ENCODE results near the gene RREB1. TPM values are rescaled to one million over a fixed set of nuclear protein-coding genes. Genes with fewer than 3 reads are reported as not detected.
"Not testable (repeated sequence)": the region's sequence is repeated elsewhere in the genome, so short reads cannot be mapped to it uniquely, and the experiment has no call there.

RREB1 gene
- total RNA-seq, 1 donor from 2014 or later = 13.2 TPM

- DNase-seq (ENCODE audit: low spot score) = peak; percentile 45
Measured at GRCh38 chr6:7144872-7145584, 37.3 kb downstream of the RREB1 start.

GRCh38 chr6:7145585-7145884, 37.8 kb downstream of the RREB1 start:
- DNase-seq (ENCODE audit: low spot score) = no peak

- peak; percentile 76 for DNase-seq (ENCODE audit: low spot score)
Measured at GRCh38 chr6:7145885-7146828, 38.4 kb downstream of the RREB1 start.

- no peak for DNase-seq (ENCODE audit: low spot score)
Measured at GRCh38 chr6:7147051-7147671, 39.4 kb downstream of the RREB1 start.

DNA sequence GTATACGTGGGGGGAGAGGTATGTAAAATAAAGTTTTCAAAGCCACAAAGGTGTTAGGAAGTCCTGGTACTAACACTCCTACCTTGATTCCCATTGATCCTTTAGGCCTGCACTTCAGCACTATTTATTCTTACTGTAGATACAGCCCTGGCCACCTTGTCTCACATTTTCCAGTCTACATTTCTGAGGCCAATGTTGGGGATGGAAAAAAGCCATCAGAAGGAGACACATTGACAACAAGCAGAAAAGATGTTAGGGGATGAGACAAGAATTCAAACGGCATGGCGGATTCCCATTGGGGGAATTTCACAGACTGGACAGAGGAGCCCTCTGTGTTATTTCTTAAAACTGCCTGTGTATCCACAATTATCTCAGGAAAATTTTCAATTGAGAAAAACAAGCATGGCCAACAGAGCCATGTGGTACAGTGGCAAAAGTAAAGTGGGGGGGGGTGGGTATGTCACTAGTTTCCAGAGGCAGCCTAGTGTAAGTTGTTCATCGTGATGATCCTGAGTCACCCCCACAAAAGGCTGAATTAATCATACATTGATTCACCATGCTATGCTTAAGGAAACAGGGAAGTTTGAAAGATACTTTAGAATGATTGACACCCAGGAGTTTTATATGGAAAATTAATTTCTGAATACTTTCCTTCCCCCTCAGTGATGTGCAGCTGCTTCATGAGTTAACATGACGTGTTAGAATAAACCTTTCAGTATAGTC, 40.5 kb downstream of the RREB1 start:
- no peak for DNase-seq (ENCODE audit: low spot score)

DNA sequence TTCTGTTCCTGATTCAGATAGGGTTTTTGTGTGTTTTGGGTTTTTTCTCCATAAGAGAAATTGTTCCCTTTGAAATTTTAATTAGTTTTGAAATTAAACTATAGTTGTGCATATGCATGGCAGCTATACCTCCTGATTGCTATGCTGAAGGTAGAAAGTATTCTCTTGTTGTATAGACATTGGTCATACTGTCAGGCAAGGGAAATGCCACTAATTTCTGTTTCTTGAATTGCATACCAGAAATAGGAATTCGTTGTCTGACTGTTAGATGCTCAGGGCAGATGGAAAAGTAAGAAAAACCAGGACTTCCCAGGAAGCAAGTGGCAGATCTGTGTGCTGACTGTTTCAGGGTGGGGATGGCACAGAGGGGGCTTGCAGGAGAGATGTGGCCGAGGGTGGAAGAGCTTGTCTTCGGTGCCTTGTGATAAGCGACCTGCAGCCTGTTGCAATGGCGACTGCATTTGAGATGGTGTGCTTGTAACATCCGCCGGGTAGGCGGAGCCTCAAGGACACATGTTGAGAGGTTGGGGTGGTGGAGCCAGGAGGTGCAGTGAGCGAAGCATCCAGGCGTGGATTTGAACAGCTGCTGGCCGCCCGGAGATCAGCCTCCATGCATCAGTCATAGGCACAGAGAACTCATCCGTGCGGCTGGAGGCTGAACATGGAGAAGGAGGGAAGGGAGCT, 42.8 kb downstream of the RREB1 start:
- DNase-seq (ENCODE audit: low spot score) = no peak

DNA sequence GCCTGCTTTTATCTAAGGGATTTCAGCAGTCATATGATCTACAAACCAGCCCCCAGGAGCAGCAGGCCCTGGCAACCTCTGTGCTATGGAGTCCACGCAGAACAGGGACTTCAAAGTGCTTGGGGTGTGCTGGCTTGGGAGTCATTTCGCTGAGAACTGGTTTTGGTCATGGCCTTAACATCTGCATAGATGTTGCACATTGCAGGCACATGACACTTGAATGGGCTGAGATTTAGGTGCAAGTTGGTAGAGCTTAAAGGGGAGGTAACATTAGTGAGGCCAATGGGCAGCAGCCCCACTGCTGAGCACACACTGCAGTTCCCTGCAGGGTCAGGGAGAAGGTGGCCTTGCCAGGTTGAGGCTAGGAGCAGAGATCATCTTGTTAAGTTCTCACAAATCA, 43.6 kb downstream of the RREB1 start:
- no peak for DNase-seq (ENCODE audit: low spot score)

- DNase-seq (ENCODE audit: low spot score) = no peak
Measured at GRCh38 chr6:7152462-7152861, 44.7 kb downstream of the RREB1 start.

- no peak for DNase-seq (ENCODE audit: low spot score)
Measured at GRCh38 chr6:7153789-7154188, 46.0 kb downstream of the RREB1 start.

DNA sequence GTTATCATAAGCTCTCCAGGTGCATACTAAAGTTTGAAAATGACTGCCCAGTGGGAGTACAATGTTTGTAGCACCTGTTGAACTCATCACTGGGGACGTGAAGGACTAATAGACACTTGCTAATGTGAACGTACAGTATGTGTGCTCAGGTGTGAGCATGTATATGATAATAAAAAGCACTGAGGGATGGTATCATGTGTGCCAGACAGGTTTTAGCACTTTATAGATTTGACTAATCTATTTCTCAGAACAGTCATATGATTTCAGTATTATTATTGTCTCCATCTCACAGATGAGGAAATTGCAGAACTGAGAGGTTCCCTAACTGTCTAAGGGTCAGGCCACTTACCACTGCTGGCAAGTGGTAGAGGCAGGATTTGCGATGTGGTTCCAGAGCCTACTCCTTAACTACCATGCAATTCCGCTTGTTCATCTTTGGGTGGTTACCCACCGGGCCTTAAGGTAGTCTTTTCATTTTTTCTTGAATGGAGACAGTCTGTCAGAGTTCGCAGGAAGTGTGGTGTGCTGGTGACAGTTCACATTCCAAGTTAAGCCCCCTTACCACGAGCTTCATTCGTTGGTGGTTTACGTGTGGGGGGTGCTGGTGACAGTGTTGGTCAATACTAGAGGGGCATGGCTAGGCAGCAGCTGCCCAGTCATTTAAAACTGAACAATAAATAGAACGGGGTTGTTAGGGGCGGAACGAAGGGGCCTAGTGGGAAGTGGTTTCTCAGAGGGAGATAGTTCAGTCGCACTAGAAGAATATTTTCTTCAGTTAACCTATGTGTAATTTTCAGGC, 46.8 kb downstream of the RREB1 start:
- DNase-seq (ENCODE audit: low spot score) = no peak

GRCh38 chr6:7155871-7156579, 48.3 kb downstream of the RREB1 start:
- no peak for DNase-seq (ENCODE audit: low spot score)

DNA sequence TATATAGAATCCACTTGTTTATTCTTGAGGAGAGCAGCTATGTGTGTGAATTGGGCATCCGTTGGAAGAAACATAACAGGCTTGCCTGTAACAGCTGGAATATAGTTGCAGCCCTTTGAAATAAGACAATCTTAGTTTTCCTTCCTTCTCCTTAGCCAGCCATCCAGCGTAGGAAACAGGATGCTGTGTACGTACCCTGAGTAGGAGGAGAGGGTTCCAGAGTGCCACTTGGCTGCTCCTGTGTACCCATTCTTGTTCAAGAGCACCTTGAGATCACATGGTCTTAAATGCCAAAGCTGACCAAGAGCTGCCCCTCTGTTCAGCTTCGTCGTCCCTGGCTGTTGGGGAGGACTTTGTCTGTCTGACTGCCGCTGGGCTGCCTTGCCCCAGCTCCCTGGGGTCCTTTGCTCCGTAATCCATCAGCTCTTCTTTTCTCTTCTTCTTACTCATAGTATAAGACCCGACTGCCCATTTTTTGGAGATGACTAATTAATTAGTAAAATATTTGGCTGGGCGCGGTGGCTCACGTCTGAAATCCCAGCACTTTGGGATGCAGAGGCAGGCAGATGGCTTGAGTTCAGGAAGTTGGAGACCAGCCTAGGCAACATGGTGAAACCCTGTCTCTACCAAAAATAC, 49.0 kb downstream of the RREB1 start:
- DNase-seq (ENCODE audit: low spot score) = no peak

DNA sequence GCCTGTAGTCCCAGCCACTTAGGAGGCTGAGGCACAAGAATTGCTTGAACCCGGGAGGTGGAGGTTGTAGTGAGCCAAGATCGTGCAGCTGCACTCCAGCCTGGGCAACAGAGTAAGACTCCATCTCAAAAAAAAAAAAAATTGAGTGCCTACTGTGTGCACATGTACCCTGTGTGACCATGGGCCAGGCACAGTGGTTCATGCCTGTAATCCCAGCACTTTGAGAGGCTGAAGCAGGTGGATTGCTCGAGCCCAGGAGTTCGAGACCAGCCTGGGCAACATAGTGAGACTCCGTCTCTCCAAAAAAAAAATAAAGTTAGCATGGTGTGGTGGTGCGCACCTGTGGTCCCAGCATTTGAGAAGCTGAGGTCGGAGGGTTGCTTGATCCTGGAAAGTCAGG, 49.5 kb downstream of the RREB1 start:
- DNase-seq (ENCODE audit: low spot score) = not testable (repeated sequence)

GRCh38 chr6:7157752-7158616, 50.2 kb downstream of the RREB1 start:
- no peak for DNase-seq (ENCODE audit: low spot score)

GRCh38 chr6:7159790-7160525, 52.2 kb downstream of the RREB1 start:
- DNase-seq (ENCODE audit: low spot score) = no peak

DNA sequence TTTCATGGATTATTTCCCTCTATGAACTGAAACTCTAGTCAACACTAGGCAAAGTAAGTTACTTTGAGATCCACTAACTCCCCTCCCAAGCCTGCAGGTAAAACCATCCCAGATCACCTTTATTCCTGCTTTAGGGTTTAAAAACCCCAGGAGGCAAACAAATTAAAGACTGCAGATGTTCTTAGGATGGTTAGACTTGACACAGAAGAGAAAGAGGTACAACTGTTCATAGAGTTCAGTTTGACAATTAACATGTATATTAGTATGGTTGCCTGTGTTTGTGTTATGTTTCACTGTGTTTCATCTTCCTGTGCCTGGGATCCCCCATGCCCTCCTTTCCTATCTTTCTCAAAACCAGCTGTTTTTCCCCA, 53.5 kb downstream of the RREB1 start:
- no peak for DNase-seq (ENCODE audit: low spot score)

DNA sequence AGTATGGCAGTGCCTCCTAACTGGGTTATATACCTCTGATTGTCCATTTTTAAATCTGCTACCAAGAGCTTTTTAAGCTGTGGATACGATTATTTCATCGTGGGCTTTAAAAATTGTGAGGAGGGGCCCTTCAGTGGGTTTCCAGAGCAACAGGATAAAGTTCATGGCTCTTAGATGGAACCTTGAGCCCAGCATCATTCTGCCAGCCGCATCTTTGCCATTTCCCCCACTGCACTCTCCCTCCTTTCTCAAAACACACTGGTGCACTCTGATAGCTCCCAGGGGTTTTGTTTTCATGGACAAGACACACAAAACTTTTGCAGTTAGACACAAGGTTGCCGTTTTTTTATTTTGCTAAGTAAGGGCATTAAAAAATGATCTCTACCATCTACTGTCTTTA, 54.1 kb downstream of the RREB1 start:
- no peak for DNase-seq (ENCODE audit: low spot score)

- no peak for DNase-seq (ENCODE audit: low spot score)
Measured at GRCh38 chr6:7163661-7164071, 55.9 kb downstream of the RREB1 start.
